HG02610 (cell line): ENCODE results near the gene THAP7.

Experiments used
- ATAC-seq: cut with Tn5 transposase; IDR thresholded peaks from one replicate; pipeline ENCODE4 v1.9.1; 2021; ENCODE audit warnings: mild to moderate bottlenecking, moderate library complexity; ENCODE audit not compliant: unreplicated experiment

The THAP7 gene

GRCh38 chr22:20949698-20950183 is 52.2 kb downstream of the THAP7 start:
- no peak for ATAC-seq
